H1 (cell line): ENCODE results near the gene TSHZ2. TPM values are rescaled to one million over a fixed set of nuclear protein-coding genes. Genes with fewer than 3 reads are reported as not detected.

Experiments used
- CHD7 ChIP-seq: fragments of 300-600 bp; sonication (generic); IDR thresholded peaks from 2 replicates; pipeline ENCODE4 v1.7.1; 2012; ENCODE audit warnings: low read length, moderate library complexity, mild to moderate bottlenecking, inconsistent platforms; ENCODE audit not compliant: insufficient replicate concordance
- KDM1A ChIP-seq: fragments of 200-600, 300-600 bp; sonication (generic); IDR thresholded peaks from 2 replicates; pipeline ENCODE4 v1.7.1; 2016; ENCODE audit warnings: mild to moderate bottlenecking, low read length, borderline replicate concordance
- KDM5A ChIP-seq: fragments of 200-600 bp; IDR thresholded peaks from 2 replicates; pipeline ENCODE4 v1.7.1; 2012; ENCODE audit warnings: mild to moderate bottlenecking, low read length, inconsistent platforms, mixed read lengths
- RXRA ChIP-seq: IDR thresholded peaks from 2 replicates; pipeline ENCODE4 v1.6.1; 2011; ENCODE audit warnings: low read depth, mild to moderate bottlenecking, low read length, moderate library complexity; ENCODE audit not compliant: insufficient read depth
- SP2 ChIP-seq: IDR thresholded peaks from 2 replicates; pipeline ENCODE4 v1.6.1; 2012; ENCODE audit warnings: mild to moderate bottlenecking, low read length, inconsistent platforms
- SP4 ChIP-seq: IDR thresholded peaks from 2 replicates; pipeline ENCODE4 v1.6.1; 2012; ENCODE audit warnings: low read length, inconsistent platforms
- SRF ChIP-seq: IDR thresholded peaks from 2 replicates; pipeline ENCODE4 v1.6.1; 2011; ENCODE audit warnings: mild to moderate bottlenecking, low read depth, low read length, moderate library complexity
- TAF1 ChIP-seq: IDR thresholded peaks from 2 replicates; pipeline ENCODE4 v1.6.1; 2011; ENCODE audit warnings: mild to moderate bottlenecking, low read depth, low read length
- ZNF274 ChIP-seq: IDR thresholded peaks from 2 replicates; pipeline ENCODE4 v1.7.0; 2012; ENCODE audit warnings: low read length, borderline replicate concordance; ENCODE audit errors: extremely low read depth
- polyA plus RNA-seq, 7 experiments: library from polyadenylated mRNA; depleted of rRNA in 3 of 7; stranded (reverse) in 5 of 7; unstranded in 2 of 7; fragments of >200 nt in 5 of 7; fragments of 200-250 nt in 2 of 7; gene quantifications; 1 replicate in 5 of 7; 2 replicates in 1 of 7; 4 replicates in 1 of 7; pipeline versions ENCODE4 v1.2.1 to v1.2.3, GENCODE V29; 2011 to 2013; ENCODE audit warnings: missing spikeins in 2 of 7, mixed read lengths in 2 of 7
- total RNA-seq: library from RNA; stranded (reverse); fragmentation: NEBNext Ultra II Directional; extraction: Animal tissue kit (Norgen Biotek cat#: 25700); gene quantifications from 2 replicates; pipeline ENCODE4 v1.2.1, GENCODE V29; 2021
- TF ChIP-seq, protein P1 (sequence below), 3 experiments: IDR thresholded peaks; 1 replicate in 2 of 3; 2 replicates in 1 of 3; pipeline versions ENCODE4 v1.5.1 to v1.6.1; 2011; ENCODE audit warnings: low read length in 3 of 3, mild to moderate bottlenecking in 3 of 3, inconsistent platforms in 2 of 3, low read depth in 1 of 3, moderate library complexity in 1 of 3; ENCODE audit not compliant: insufficient read depth in 1 of 3; ENCODE audit errors: control extremely low read depth in 1 of 3

The TSHZ2 gene
- total and polyA plus RNA-seq, 2 of the 8 experiments (the other 6 are each of a cell fraction or from before 2014, with no cell fraction given), result 0.14 to 0.30 TPM

GRCh38 chr20:53390770-53391169 is 418.6 kb downstream of the TSHZ2 start (continued):
- TF ChIP-seq CHD7, result no peak
- no peak for TF ChIP-seq SRF
- TF ChIP-seq KDM1A, result no peak
- no peak for TF ChIP-seq SP4
- TF ChIP-seq SP2, result no peak
- no peak for TF ChIP-seq KDM5A
- TF ChIP-seq RXRA, result no peak
- TF ChIP-seq TAF1, result no peak
- TF ChIP-seq ZNF274, result no peak
- TF ChIP-seq, protein P1, sequence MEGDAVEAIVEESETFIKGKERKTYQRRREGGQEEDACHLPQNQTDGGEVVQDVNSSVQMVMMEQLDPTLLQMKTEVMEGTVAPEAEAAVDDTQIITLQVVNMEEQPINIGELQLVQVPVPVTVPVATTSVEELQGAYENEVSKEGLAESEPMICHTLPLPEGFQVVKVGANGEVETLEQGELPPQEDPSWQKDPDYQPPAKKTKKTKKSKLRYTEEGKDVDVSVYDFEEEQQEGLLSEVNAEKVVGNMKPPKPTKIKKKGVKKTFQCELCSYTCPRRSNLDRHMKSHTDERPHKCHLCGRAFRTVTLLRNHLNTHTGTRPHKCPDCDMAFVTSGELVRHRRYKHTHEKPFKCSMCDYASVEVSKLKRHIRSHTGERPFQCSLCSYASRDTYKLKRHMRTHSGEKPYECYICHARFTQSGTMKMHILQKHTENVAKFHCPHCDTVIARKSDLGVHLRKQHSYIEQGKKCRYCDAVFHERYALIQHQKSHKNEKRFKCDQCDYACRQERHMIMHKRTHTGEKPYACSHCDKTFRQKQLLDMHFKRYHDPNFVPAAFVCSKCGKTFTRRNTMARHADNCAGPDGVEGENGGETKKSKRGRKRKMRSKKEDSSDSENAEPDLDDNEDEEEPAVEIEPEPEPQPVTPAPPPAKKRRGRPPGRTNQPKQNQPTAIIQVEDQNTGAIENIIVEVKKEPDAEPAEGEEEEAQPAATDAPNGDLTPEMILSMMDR (IDR thresholded peaks at IDR 0.05; ENCODE audit: control extremely low read depth in 1 of 3, insufficient read depth in 1 of 3, low read depth in 1 of 3, low read length in 3 of 3), result no peak
